Keratinocyte (primary cell): Measurements from ENCODE around the gene HPSE2.

Experiments
- CTCF ChIP-seq, 3 experiments: IDR thresholded peaks in 1 of 3; conservative IDR thresholded peaks in 1 of 3; optimal IDR thresholded peaks in 1 of 3; 2 replicates in 2 of 3; 3 replicates in 1 of 3; pipeline versions ENCODE3 to v1.5.1; 2011; ENCODE audit warnings: low read length in 3 of 3, mild to moderate bottlenecking in 3 of 3, moderate library complexity in 2 of 3, control low read depth in 1 of 3, inconsistent platforms in 1 of 3; ENCODE audit not compliant: insufficient read depth in 2 of 3; ENCODE audit errors: extremely low read depth in 1 of 3
- EZH2 ChIP-seq: IDR thresholded peaks from one replicate; pipeline ENCODE4 v1.6.1; 2012; ENCODE audit warnings: inconsistent platforms, mild to moderate bottlenecking, low read length, moderate library complexity

GRCh38 chr10:98790817-98791216 lies 444.8 kb downstream of the HPSE2 start:
- peak; percentile 35 to 46 (median 39) for TF ChIP-seq CTCF (optimal IDR thresholded peaks at IDR 0.05 in 1 of 3, IDR thresholded peaks at IDR 0.05 in 1 of 3, conservative IDR thresholded peaks at IDR 0.05 in 1 of 3; ENCODE audit: extremely low read depth in 1 of 3, insufficient read depth in 2 of 3, low read length in 3 of 3)
- no peak for TF ChIP-seq EZH2
